ENCODE measurements around the gene POLR3B.

The POLR3B gene

DNA sequence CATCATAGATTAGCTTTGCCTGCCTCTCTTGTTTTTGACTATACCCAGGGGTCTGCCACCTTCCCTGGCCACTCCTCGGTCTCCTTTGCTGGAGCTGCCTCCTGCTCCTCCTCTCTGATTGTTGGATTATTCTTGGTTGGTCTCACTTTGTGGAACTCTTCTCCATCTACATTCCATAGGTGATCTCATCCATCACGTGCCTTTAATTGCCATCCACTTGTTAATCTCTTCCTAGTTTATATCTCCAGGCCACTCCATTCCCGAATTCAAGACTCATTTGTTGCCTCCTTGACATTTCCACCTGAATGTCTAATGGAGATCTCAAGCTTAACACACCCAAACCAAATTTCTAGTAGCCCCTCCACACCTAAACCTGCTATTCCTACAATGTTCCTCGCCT, 5.4 kb downstream of the POLR3B start:
- TF ChIP-seq, protein P1, sequence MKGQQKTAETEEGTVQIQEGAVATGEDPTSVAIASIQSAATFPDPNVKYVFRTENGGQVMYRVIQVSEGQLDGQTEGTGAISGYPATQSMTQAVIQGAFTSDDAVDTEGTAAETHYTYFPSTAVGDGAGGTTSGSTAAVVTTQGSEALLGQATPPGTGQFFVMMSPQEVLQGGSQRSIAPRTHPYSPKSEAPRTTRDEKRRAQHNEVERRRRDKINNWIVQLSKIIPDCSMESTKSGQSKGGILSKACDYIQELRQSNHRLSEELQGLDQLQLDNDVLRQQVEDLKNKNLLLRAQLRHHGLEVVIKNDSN (IDR thresholded peaks at IDR 0.05): peak; percentile 40; the same call in 1 of the 2 replicates
- TF ChIP-seq TCF12 (IDR thresholded peaks at IDR 0.05; ENCODE audit: low read depth): no peak
- TF ChIP-seq, protein P2, sequence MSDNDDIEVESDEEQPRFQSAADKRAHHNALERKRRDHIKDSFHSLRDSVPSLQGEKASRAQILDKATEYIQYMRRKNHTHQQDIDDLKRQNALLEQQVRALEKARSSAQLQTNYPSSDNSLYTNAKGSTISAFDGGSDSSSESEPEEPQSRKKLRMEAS (IDR thresholded peaks at IDR 0.05): no peak

- TF ChIP-seq NFIC (IDR thresholded peaks at IDR 0.05) (no peak), ZBTB7A (IDR thresholded peaks at IDR 0.05; ENCODE audit: low read depth) (no peak), TEAD4 (IDR thresholded peaks at IDR 0.05) (no peak), TAF1 (IDR thresholded peaks at IDR 0.05; ENCODE audit: low read depth) (no peak), RAD21 (IDR thresholded peaks at IDR 0.05; ENCODE audit: low read depth) (no peak), EGR1 (IDR thresholded peaks at IDR 0.05) (no peak), CREB1 (IDR thresholded peaks at IDR 0.05; ENCODE audit: low read depth) (no peak), YY1 (IDR thresholded peaks at IDR 0.05; ENCODE audit: low read depth) (no peak), TCF12 (IDR thresholded peaks at IDR 0.05; ENCODE audit: low read depth) (no peak), FOXM1 (IDR thresholded peaks at IDR 0.05; ENCODE audit: borderline replicate concordance, low read depth) (no peak)
- TF ChIP-seq, protein P1 (IDR thresholded peaks at IDR 0.05): no peak
- TF ChIP-seq, protein P2 (IDR thresholded peaks at IDR 0.05): no peak
- TF ChIP-seq, protein P3, sequence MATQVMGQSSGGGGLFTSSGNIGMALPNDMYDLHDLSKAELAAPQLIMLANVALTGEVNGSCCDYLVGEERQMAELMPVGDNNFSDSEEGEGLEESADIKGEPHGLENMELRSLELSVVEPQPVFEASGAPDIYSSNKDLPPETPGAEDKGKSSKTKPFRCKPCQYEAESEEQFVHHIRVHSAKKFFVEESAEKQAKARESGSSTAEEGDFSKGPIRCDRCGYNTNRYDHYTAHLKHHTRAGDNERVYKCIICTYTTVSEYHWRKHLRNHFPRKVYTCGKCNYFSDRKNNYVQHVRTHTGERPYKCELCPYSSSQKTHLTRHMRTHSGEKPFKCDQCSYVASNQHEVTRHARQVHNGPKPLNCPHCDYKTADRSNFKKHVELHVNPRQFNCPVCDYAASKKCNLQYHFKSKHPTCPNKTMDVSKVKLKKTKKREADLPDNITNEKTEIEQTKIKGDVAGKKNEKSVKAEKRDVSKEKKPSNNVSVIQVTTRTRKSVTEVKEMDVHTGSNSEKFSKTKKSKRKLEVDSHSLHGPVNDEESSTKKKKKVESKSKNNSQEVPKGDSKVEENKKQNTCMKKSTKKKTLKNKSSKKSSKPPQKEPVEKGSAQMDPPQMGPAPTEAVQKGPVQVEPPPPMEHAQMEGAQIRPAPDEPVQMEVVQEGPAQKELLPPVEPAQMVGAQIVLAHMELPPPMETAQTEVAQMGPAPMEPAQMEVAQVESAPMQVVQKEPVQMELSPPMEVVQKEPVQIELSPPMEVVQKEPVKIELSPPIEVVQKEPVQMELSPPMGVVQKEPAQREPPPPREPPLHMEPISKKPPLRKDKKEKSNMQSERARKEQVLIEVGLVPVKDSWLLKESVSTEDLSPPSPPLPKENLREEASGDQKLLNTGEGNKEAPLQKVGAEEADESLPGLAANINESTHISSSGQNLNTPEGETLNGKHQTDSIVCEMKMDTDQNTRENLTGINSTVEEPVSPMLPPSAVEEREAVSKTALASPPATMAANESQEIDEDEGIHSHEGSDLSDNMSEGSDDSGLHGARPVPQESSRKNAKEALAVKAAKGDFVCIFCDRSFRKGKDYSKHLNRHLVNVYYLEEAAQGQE (IDR thresholded peaks at IDR 0.05; ENCODE audit: low read depth): no peak
Measured at GRCh38 chr12:106364261-106364660, 6.7 kb downstream of the POLR3B start.

DNA sequence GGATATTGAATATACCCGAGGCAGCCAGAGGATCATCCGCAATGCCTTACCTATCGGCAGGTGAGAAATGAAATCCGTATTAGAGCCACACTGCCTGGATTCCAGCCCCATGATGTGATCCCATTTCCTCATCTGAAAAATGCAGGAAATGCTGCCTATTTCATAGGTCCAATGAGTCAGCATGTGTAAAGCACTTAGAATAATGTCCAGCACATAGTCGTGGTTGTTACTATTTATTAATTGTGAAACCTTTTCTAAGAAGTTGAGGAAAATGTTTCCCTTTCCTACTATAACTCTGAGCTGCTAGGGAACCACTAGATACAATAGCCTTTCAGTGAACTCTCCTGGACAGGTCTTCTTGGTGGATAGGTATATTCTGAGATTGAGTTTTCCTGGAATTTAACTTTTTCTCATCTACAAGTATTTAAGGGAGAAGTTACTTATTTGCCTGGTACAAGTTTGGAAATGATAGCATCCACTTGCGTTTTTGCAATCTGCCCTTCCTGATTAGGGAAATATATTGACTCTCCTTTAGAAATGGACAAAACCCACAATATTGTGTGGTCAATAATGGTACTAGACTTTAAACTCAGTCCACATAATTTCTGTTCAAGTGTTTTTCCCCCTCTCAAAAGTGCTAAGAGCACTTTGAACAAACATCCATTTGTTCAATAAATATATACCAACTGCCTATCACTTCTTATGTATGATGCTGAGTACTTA, 12.2 kb downstream of the POLR3B start:
- TF ChIP-seq EGR1 (IDR thresholded peaks at IDR 0.05) (no peak), FOXM1 (IDR thresholded peaks at IDR 0.05; ENCODE audit: borderline replicate concordance, low read depth) (no peak), TEAD4 (IDR thresholded peaks at IDR 0.05) (peak; percentile 64), TAF1 (IDR thresholded peaks at IDR 0.05; ENCODE audit: low read depth) (no peak)
- TF ChIP-seq, protein P3 (IDR thresholded peaks at IDR 0.05; ENCODE audit: low read depth): no peak

DNA sequence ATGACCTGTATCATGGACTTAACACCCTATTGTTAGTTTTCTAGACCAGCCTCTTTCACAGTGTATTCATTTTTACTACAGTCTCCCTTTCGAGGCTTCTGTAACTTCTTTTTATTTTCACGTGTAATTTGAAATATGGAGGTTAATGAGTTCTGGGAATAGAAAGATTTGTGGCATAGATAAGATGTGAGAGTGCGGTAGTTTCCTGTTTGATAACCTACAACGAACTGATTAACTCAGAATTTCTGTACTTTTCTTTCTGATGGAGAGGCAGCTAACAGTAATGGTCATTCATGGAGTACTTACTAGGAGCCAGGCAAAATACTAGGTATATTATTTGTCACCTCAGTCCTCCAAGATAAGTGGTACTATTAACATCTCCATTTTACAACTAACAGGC, 21.2 kb downstream of the POLR3B start:
- TF ChIP-seq TCF12 (IDR thresholded peaks at IDR 0.05; ENCODE audit: low read depth): no peak
- TF ChIP-seq, protein P3 (IDR thresholded peaks at IDR 0.05; ENCODE audit: low read depth): no peak
- TF ChIP-seq YY1 (IDR thresholded peaks at IDR 0.05; ENCODE audit: low read depth): no peak
- no peak for TF ChIP-seq TAF1 (IDR thresholded peaks at IDR 0.05; ENCODE audit: low read depth)

GRCh38 chr12:106380954-106381353, 23.4 kb downstream of the POLR3B start:
- no peak for TF ChIP-seq NFIC (IDR thresholded peaks at IDR 0.05)
- no peak for TF ChIP-seq TEAD4 (IDR thresholded peaks at IDR 0.05)
- TF ChIP-seq EGR1 (IDR thresholded peaks at IDR 0.05): no peak
- TF ChIP-seq, protein P3 (IDR thresholded peaks at IDR 0.05; ENCODE audit: low read depth): no peak
- TF ChIP-seq, protein P2 (IDR thresholded peaks at IDR 0.05): no peak
- no peak for TF ChIP-seq CEBPB (IDR thresholded peaks at IDR 0.05)
- no peak for TF ChIP-seq TCF12 (IDR thresholded peaks at IDR 0.05; ENCODE audit: low read depth)
- TF ChIP-seq FOXM1 (IDR thresholded peaks at IDR 0.05; ENCODE audit: borderline replicate concordance, low read depth): no peak
- TF ChIP-seq RAD21 (IDR thresholded peaks at IDR 0.05; ENCODE audit: low read depth): no peak
- no peak for TF ChIP-seq CREB1 (IDR thresholded peaks at IDR 0.05; ENCODE audit: low read depth)
- TF ChIP-seq, protein P1 (IDR thresholded peaks at IDR 0.05): no peak
- TF ChIP-seq ZBTB7A (IDR thresholded peaks at IDR 0.05; ENCODE audit: low read depth): no peak
- TF ChIP-seq YY1 (IDR thresholded peaks at IDR 0.05; ENCODE audit: low read depth): no peak
- no peak for TF ChIP-seq TAF1 (IDR thresholded peaks at IDR 0.05; ENCODE audit: low read depth)
- no peak for TF ChIP-seq EP300 (IDR thresholded peaks at IDR 0.05; ENCODE audit: borderline replicate concordance)
